ENCODE measurements around the gene GMCL1. TPM values are rescaled to one million over a fixed set of nuclear protein-coding genes. Genes with fewer than 3 reads are reported as not detected.

GMCL1 gene
- total RNA-seq (2011; cell fraction: chromatin; rRNA removed; ENCODE audit: low replicate concordance), result 10.8 and 41.5 TPM in 2 replicates
- 5.8 and 8.2 TPM in 2 replicates for total RNA-seq (2011; cell fraction: nucleolus; rRNA removed)
- 15.5 and 33.4 TPM in 2 replicates for total RNA-seq (2011; cell fraction: nucleoplasm; rRNA removed)
- 15.2 and 20.9 TPM in 2 replicates for total RNA-seq (2014; rRNA removed)
- 20.0 and 21.8 TPM in 2 replicates for total RNA-seq (2014; rRNA removed; fragmentation: Illumina TruSeq; extraction: Trizol)
- total RNA-seq (2015; rRNA removed; fragmentation: Illumina TruSeq; extraction: Trizol), result 13.4 and 15.0 TPM in 2 replicates
- 18.6 and 18.7 TPM in 2 replicates for total RNA-seq (2021)
- 19.3 and 27.3 TPM in 2 replicates for polyA plus RNA-seq (2011; rRNA removed)
- polyA plus RNA-seq (2011; cell fraction: cytosol; rRNA removed), result 6.4 and 14.0 TPM in 2 replicates
- polyA plus RNA-seq (2011; cell fraction: nucleus; rRNA removed), result 5.9 and 9.6 TPM in 2 replicates
- 14.6 and 16.4 TPM in 2 replicates for polyA plus RNA-seq (2012)
- polyA plus RNA-seq (2014; fragmentation: Illumina TruSeq; extraction: Trizol), result 21.3 and 26.2 TPM in 2 replicates
- 1 to 10 TPM; 7.0 to 8.1 TPM for polyA plus RNA-seq (2014; fragmentation: Nextera tagmentation; extraction: Ambion mirVana)
- polyA plus RNA-seq (2014; rRNA removed), result 15.4 and 18.1 TPM in 2 replicates
- polyA minus RNA-seq (2011; rRNA and poly(A)+ RNA removed), result 20.2 and 29.6 TPM in 2 replicates
- 7.8 and 13.7 TPM in 2 replicates for polyA minus RNA-seq (2011; cell fraction: cytosol; rRNA and poly(A)+ RNA removed)
- 5.1 TPM in 2 replicates for polyA minus RNA-seq (2011; cell fraction: nucleus; rRNA and poly(A)+ RNA removed)
- Bru-seq, nascent RNA, result percentile 81 among the genes with signal in this experiment
- BruChase-seq, experiment 1, labeled RNA remaining after a 2-hour chase, result percentile 85 among the genes with signal in this experiment
- BruChase-seq, experiment 2, labeled RNA remaining after a 6-hour chase, result percentile 88 among the genes with signal in this experiment
- long read RNA-seq, experiment 1, full-length matches to known transcripts, result 228 of 281 reads
- long read RNA-seq, experiment 1, partial matches to known transcripts, result 15 of 281 reads
- long read RNA-seq, experiment 1, other reads (novel, unspliced or antisense), result 38 of 281 reads
- long read RNA-seq, experiment 2, partial matches to known transcripts, result 1 of 18 reads
- long read RNA-seq, experiment 2, other reads (novel, unspliced or antisense), result 17 of 18 reads
- long read RNA-seq, experiment 3, full-length matches to known transcripts, result 18 of 31 reads
- long read RNA-seq, experiment 3, partial matches to known transcripts, result 12 of 31 reads
- long read RNA-seq, experiment 3, other reads (novel, unspliced or antisense), result 1 of 31 reads

GRCh38 chr2:69829256-69830044, at the start of gene GMCL1:
Gene GMCL1, plus strand, starts transcription at chr2:69829660. Its CDS starts 233 bp downstream, at chr2:69829893.
- Histone ChIP-seq H4K20me1 (replicated peaks; ENCODE audit: control insufficient read depth, insufficient read depth, low read length) (no peaks in the 10 kb centered on the region), H3K4me1 (replicated peaks in 1 of 2; ENCODE audit: control insufficient read depth in 2 of 2, insufficient read depth in 2 of 2, low read length in 2 of 2) (peaks cover 20 to 26% of the 10 kb centered on the region in 2 experiments), H3K4me2 (ENCODE audit: insufficient read depth, low read length) (peak within 1 kb of the TSS; percentile 93), H3K9me1 (ENCODE audit: control insufficient read depth, insufficient read depth, low read length) (no peaks in the 10 kb centered on the region), H3K79me2 (ENCODE audit: control insufficient read depth, insufficient read depth, low read length) (peaks cover 50% of the 10 kb centered on the region), H3K27ac (ENCODE audit: extremely low read depth, low read depth, low read length) (peak within 1 kb of the TSS; percentile 93), H2AFZ (ENCODE audit: low read depth, low read length) (peak within 1 kb of the TSS; percentile 98), H3K9ac (ENCODE audit: insufficient read depth in 1 of 2, low read depth in 2 of 2, low read length in 2 of 2) (peak within 1 kb of the TSS; percentile 87 to 97), H3K27me3 (ENCODE audit: control insufficient read depth in 2 of 2, insufficient read depth in 2 of 2, low read length in 2 of 2) (no peaks in the 10 kb centered on the region), H3K4me3 (peak within 1 kb of the TSS; percentile 75), H3K36me3 (ENCODE audit: control insufficient read depth, insufficient read depth, low read length) (peaks cover 12% of the 10 kb centered on the region; the same call in 2 of the 3 replicates), H3K9me3 (replicated peaks; ENCODE audit: control insufficient read depth, insufficient read depth, low read depth, low read length) (no peaks in the 10 kb centered on the region; the same call in 1 of the 2 replicates)
- intact Hi-C loops (cut with micrococcal nuclease), result loop anchor here (10.0 kb wide), 1 partner anchor 65 kb away; the partner anchor contains the start of gene SNRNP27
- ChIA-PET POLR2A (interaction anchor here (0.6 to 2.8 kb wide), 18 partner anchors 9 to 1695 kb away, joined by 3 to 18 read pairs (median 3); partner anchors contain the start of genes ANXA4 and SNRPG), CTCF (ENCODE audit: low intra/inter-chr PET ratio) (no interaction called here)
- peak; percentile 91 for ATAC-seq
- BruUV-seq (replicated peaks), result TSS peak; percentile 57
- 0% methylated on average over 64 of the region's 74 CpGs for WGBS (ENCODE audit: insufficient coverage, low coverage, missing lambda C conversion rate)
- in situ Hi-C loops (cut with MboI), result no loop called here
- FAIRE-seq, result peak; percentile 96
- DNase-seq (ENCODE audit: extremely low read depth in 1 of 4, low spot score in 3 of 4), result peak; percentile 92 to 98 (median 94)
- TF ChIP-seq ZBTB26 (CRISPR knock-in tag; IDR thresholded peaks at IDR 0.05), result no peak
- TF ChIP-seq FUS (optimal IDR thresholded peaks at IDR 0.05; ENCODE audit: low read depth, low read length), result peak; percentile 79
- no peak for TF ChIP-seq COPS2 (conservative IDR thresholded peaks at IDR 0.05)
- no peak for TF ChIP-seq DEAF1 (CRISPR knock-in tag; IDR thresholded peaks at IDR 0.05)
- TF ChIP-seq ZNF609 (CRISPR knock-in tag; IDR thresholded peaks at IDR 0.05; ENCODE audit: borderline replicate concordance), result peak; percentile 68; the same call in 1 of the 2 replicates
- peak; percentile 99 for TF ChIP-seq MAX (CRISPR knock-in tag; IDR thresholded peaks at IDR 0.05)
